Stimulated activated CD8-positive, alpha-beta memory T cell treated with anti-CD3 and anti-CD28 coated beads, Interleukin-4, amount 100 ng/mL, for 1 hour (primary cell): ENCODE measurements around the gene VIPR2.

ENCODE experiments used
- DNase-seq, 2 donors: peaks; one replicate each; pipeline ENCODE4 v3.0.0-alpha.2; 2020; ENCODE audit warnings: low read depth in 2 of 2, low spot score in 1 of 2

The VIPR2 gene

GRCh38 chr7:159068893-159069448 lies 75.7 kb downstream of the VIPR2 start:
- DNase-seq: no peak

GRCh38 chr7:159068488-159068811 lies 76.2 kb downstream of the VIPR2 start:
- no peak for DNase-seq

- no peak for DNase-seq
Measured at GRCh38 chr7:159067576-159068487, 76.8 kb downstream of the VIPR2 start.

GRCh38 chr7:159066816-159067575 lies 77.7 kb downstream of the VIPR2 start:
- DNase-seq: no peak

GRCh38 chr7:159065852-159066480 lies 78.7 kb downstream of the VIPR2 start:
- DNase-seq: no peak

- DNase-seq: no peak
Measured at GRCh38 chr7:159064816-159065510, 79.7 kb downstream of the VIPR2 start.

- no peak for DNase-seq
Measured at GRCh38 chr7:159064121-159064815, 80.4 kb downstream of the VIPR2 start.

GRCh38 chr7:159063046-159063840 lies 81.4 kb downstream of the VIPR2 start:
- no peak for DNase-seq

- DNase-seq: no peak
Measured at GRCh38 chr7:159062569-159062968, 82.1 kb downstream of the VIPR2 start.

GRCh38 chr7:159061674-159062212 lies 82.9 kb downstream of the VIPR2 start:
- no peak for DNase-seq

GRCh38 chr7:159061209-159061608 lies 83.5 kb downstream of the VIPR2 start:
- DNase-seq: no peak

GRCh38 chr7:159060440-159060839 lies 84.2 kb downstream of the VIPR2 start:
- no peak for DNase-seq

GRCh38 chr7:159059629-159060028 lies 85.0 kb downstream of the VIPR2 start:
- no peak for DNase-seq

GRCh38 chr7:159057647-159058046 lies 87.0 kb downstream of the VIPR2 start:
- no peak for DNase-seq

GRCh38 chr7:159056737-159057136 lies 87.9 kb downstream of the VIPR2 start:
- no peak for DNase-seq

GRCh38 chr7:159051916-159052315 lies 92.8 kb downstream of the VIPR2 start:
- DNase-seq: no peak

- no peak for DNase-seq
Measured at GRCh38 chr7:159050704-159051103, 94.0 kb downstream of the VIPR2 start.

GRCh38 chr7:159049266-159050025 lies 95.2 kb downstream of the VIPR2 start:
- no peak for DNase-seq

GRCh38 chr7:159048656-159049055 lies 96.0 kb downstream of the VIPR2 start:
- DNase-seq: no peak
